ENCODE data around the gene PRR12.

GRCh38 chr19:49565261-49565660, 25.7 kb upstream of the PRR12 start:
- TF ChIP-seq POLR2A (IDR thresholded peaks at IDR 0.05; ENCODE audit: low read depth, low read length) (no peak), CTCF (IDR thresholded peaks at IDR 0.05; ENCODE audit: extremely low read depth in 1 of 2, insufficient read depth in 1 of 2, low read depth in 1 of 2, low read length in 2 of 2) (no peak), POLR2AphosphoS5 (IDR thresholded peaks at IDR 0.05; ENCODE audit: insufficient read depth, low read depth, low read length) (no peak), FOS (IDR thresholded peaks at IDR 0.05; ENCODE audit: borderline replicate concordance, insufficient read depth, low read length) (no peak)
